Measurements from ENCODE around the gene FOXP1. TPM values are rescaled to one million over a fixed set of nuclear protein-coding genes. Genes with fewer than 3 reads are reported as not detected.

The FOXP1 gene
- total RNA-seq, 2 donors from 2014 or later = 42.1 to 50.0 TPM

GRCh38 chr3:71152892-71153265 lies 430.6 kb downstream of the FOXP1 start:
- intact Hi-C loops (cut with DNase I) = no loop called here
- peak in 1 of 2 donors; percentile 66 for ATAC-seq
- peak; percentile 46 for DNase-seq

DNA sequence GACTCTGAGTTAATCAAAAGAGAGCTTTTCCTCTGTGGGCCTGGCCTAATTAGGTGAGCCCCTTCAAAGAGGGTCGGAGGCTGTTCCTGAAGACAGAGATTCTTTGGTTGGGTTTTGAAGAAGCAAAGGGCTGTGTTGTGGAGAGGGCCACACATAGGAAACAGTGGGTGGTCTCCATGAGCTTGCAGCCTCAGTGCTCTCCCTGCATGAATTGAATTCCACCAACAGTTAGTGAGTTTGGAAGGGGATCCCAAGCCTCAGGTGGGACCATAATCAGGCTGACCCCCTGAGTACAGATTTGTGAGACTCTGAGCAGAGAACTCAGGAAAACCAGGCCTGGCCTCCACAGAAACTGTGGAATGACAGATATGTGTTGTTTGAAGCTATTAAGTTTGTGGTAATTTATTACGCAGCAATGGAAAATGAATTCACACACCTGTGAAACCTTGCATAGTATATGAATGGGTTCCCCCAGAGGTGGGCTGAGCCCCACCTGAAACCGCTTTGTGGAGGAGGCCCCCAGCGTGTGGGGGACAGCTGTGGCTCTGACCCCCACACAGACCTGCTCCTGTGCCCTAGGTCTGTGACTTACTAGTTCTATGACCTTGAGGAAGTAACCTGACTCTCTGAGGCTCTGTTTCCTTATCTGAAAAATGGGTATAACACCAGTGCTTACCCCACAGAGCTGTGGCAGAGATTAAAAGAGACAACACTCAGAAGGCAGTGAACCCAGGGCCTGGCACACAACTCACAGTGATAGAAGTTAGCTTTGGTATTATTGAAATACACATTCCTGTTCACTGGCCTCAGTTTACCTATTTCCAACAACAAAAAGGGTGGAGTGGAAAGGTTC lies 431.3 kb downstream of the FOXP1 start:
- DNase-seq (no peak), ATAC-seq (no peak)
- intact Hi-C loops (cut with DNase I) = no loop called here

- no peak for DNase-seq
- no peak for ATAC-seq
- intact Hi-C loops (cut with DNase I) = no loop called here
Measured at GRCh38 chr3:71149959-71150954, 433.3 kb downstream of the FOXP1 start.

GRCh38 chr3:71148455-71149060 lies 435.0 kb downstream of the FOXP1 start:
- DNase-seq (no peak), ATAC-seq (no peak)
- intact Hi-C loops (cut with DNase I) = no loop called here

DNA sequence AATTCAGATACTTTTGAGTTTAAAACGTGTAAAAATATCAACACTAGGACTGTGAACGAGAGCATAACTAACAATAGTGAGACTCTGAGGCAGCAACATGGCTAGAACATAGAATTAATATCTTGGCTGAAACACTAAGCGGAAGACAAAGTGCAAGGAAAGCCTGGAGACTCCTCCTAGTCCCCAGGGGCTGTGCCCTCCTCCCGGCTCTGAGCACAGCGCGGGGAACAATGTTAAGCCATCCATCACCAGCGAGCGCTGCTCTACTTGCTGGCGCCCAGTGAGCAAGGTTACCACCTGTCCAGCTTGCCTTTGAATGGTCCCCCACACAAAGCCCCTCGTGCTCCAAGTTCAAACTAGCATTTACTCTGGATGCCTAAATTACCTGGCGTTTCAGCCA lies 436.9 kb downstream of the FOXP1 start:
- ATAC-seq (peak in 1 of 2 donors; percentile 38), DNase-seq (no peak)
- intact Hi-C loops (cut with DNase I) = no loop called here

GRCh38 chr3:71145954-71146353 lies 437.6 kb downstream of the FOXP1 start:
- intact Hi-C loops (cut with DNase I) = no loop called here
- no peak for ATAC-seq
- no peak for DNase-seq

GRCh38 chr3:71144525-71145253 lies 438.8 kb downstream of the FOXP1 start:
- DNase-seq (no peak), ATAC-seq (peak in 1 of 2 donors; percentile 50)
- intact Hi-C loops (cut with DNase I) = no loop called here

DNA sequence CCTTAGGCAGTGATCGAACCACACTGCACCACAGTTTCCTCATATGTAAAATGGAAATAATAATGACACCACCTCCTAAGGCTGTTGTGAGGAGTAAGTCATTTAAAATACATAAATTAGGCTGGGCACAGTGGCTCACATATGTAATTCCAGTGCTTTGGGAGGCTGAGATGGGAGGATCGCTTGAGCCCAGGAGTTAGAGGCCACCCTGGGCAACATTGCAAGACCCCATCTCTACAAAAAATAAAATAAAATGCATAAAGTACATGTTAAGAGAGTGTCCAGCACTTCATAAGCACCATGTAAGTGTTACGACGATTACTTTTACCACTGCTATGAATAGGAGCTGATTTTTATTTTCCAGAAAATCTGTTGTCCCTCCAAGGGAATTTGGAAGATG lies 440.0 kb downstream of the FOXP1 start:
- DNase-seq (no peak), ATAC-seq (no peak)
- intact Hi-C loops (cut with DNase I) = no loop called here

DNA sequence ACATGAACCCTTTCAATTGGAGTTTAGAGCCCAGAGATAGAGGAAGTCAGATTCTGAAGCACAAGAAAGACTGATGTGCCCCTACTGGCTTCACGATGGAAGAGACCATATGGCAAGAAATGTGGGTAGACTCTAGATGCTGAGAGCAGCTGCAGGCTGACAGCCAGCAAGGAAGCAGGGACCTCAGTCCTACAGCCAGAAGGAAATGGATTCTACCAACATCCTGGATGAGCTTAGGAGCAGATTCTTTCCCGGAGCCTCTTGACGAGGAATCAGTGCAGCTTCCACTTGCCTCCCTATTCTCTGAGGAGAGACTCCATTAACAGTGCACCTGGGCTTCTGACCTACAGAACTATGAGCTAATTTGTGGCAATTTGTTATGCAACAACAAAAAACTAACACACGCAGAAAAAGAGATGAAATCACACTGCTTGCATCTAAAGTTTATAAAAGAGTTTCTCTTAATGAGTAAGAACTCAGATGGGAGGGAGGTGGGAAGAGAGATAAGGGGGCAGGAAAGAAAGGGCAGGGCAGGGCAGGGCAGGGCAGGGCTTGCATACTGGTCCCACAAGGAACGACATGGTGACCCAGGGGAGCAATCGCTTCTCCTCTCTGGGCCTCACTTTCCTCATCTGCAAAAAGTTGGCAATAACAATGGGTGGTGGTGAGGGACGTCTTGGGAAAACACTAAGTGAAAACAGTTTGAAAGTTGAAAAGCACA lies 440.9 kb downstream of the FOXP1 start:
- DNase-seq (no peak), ATAC-seq (peak in 1 of 2 donors; percentile 51)
- intact Hi-C loops (cut with DNase I) = no loop called here

DNA sequence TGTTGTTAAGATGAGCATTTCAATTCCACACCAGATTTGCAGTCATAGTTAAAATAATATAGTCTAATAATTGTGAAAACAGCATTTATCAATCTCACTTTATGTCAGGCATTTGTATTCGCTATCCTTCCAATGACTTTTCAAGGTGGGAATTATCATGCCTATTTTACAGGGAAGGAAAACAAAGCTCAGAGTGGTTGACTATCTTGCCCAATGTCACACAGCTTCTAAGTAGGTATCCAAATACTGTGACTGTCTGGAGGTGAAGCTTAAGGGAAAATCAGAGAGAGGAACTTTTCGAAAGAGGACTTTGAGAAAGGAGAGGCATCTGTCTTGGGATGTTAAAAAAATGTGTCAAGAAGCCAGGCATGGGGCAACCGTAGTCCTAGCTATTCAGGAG lies 443.1 kb downstream of the FOXP1 start:
- DNase-seq (no peak), ATAC-seq (no peak)
- intact Hi-C loops (cut with DNase I) = no loop called here

DNA sequence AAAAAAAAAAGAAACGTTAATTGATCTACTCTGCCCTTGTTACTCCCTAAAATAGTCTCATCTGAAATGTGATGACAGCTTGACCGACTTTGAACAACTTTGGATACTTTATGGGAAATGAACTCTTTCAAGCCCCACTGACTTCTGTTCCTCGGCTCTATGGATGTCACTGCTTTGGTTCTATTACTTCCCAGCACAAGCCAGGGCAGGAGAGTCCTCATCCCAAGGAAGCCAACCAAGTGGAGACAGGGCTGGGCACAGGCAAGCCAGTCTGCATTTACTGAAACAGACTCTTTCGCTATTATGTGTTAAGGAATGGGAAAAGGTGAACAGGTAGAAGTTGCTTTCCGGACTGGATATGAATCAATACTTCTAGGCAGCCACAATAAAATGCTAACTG lies 444.0 kb downstream of the FOXP1 start:
- DNase-seq (no peak), ATAC-seq (no peak)
- intact Hi-C loops (cut with DNase I) = loop anchor here in 1 of 2 donors (10.0 kb wide), 1 partner anchor 65 kb away; no protein-coding TSS in a partner anchor

GRCh38 chr3:71138410-71138809 lies 445.1 kb downstream of the FOXP1 start:
- DNase-seq (no peak), ATAC-seq (no peak)
- intact Hi-C loops (cut with DNase I) = loop anchor here in 1 of 2 donors (10.0 kb wide), 1 partner anchor 66 kb away; no protein-coding TSS in a partner anchor

DNA sequence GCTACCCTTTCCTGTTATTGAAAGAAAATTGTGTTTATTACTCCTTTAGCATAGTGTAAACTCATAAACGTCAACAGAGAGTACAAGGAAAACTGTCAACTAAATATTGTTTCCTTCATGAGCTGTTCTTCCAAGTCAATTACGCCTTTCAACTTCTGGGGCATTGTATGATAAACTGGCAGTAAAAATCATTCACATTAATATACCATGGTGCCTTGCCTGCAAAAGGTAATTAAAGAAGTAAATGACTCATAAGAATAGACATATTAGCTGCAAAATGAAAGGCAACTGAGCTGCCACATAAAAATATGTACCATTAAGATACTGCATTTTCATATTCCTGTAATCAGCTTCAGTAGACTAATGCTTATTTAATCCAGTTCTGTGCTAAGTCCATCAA lies 447.3 kb downstream of the FOXP1 start:
- no peak for DNase-seq
- no peak for ATAC-seq
- intact Hi-C loops (cut with DNase I) = loop anchor here in 1 of 2 donors (10.0 kb wide), 1 partner anchor 69 kb away; no protein-coding TSS in a partner anchor

DNA sequence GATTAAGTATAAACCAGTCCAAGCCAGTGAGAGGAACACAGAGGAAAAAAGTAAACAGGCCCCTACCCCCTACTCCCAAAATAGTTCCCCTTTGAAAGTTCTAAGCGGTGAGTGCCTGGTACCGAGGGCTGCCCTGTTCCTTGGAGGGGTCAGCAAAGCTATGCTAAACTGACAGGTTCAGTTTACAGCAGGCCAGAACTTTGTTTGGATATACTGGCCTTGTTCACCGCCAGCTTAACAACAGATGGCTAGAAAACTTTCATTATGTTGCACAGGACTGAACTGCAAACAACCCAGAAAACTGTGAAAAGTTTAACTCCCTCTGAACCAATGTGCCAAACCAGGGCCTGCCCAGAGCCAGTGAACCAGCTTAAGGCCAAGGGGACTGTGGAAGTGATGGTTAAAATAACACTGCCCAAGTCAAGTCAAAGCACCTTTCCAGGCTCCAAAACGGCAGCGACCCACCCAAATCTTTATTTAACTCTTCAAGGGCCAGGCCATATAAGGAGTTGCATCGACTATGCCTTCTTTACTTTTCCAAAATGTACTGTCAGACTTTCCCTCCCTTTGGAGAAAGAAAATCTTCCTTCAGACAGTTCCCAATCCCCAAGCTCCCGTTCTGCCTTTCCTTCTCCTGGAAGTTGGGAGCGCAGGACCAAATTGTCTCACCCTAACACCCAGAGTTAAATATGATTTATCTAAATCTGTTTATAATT lies 448.0 kb downstream of the FOXP1 start:
- intact Hi-C loops (cut with DNase I) = loop anchor here in 1 of 2 donors (10.0 kb wide), 1 partner anchor 69 kb away; no protein-coding TSS in a partner anchor
- no peak for DNase-seq
- ATAC-seq = peak; percentile 13 to 22

DNA sequence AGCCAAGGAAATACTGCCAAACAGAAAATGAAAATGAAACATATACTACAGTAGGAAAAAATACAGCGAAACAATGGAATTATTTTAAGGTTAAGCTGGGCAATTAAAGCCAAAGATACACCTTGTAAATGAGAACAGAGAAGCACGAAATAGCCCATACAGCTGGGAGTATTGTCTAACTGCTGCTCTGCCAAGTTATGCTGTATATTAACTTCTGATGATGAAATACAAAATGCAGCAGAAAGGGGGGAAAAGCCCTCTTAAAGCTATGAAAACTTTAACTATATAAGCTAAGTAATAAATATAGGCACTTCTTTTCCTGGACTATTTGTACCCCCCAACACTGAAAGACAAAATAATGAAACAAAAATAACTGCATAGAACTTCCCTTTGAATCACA lies 449.0 kb downstream of the FOXP1 start:
- DNase-seq (no peak), ATAC-seq (no peak)
- intact Hi-C loops (cut with DNase I) = loop anchor here in 1 of 2 donors (10.0 kb wide), 1 partner anchor 70 kb away; no protein-coding TSS in a partner anchor

GRCh38 chr3:71133865-71134264 lies 449.7 kb downstream of the FOXP1 start:
- no peak for ATAC-seq
- DNase-seq = no peak
- intact Hi-C loops (cut with DNase I) = loop anchor here in 1 of 2 donors (10.0 kb wide), 1 partner anchor 71 kb away; no protein-coding TSS in a partner anchor

Measured in left cardiac atrium (tissue), 4 donors.